ENCODE results near the gene SLC22A12.
A peak's percentile ranks its signal among the peaks of the same experiment; 100 is the strongest.

Gene SLC22A12

GRCh38 chr11:64590763-64591221, at the start of gene SLC22A12:
Gene SLC22A12 (plus strand): TSS chr11:64591220. CDS start chr11:64591557, 337 bp downstream.
- Histone ChIP-seq H3K36me3 (ENCODE audit: control insufficient read depth, insufficient read depth, low read length, severe bottlenecking) (no peaks in the 10 kb centered on the region), H3K9ac (ENCODE audit: low read length) (no peak within 1 kb of the TSS), H3K27me3 (replicated peaks; ENCODE audit: control insufficient read depth, insufficient read depth, low read length) (peaks cover 11% of the 10 kb centered on the region), H3K4me1 (ENCODE audit: control insufficient read depth, insufficient read depth, low read length) (peaks cover 5% of the 10 kb centered on the region), H3K9me3 (ENCODE audit: control insufficient read depth, low read length) (peaks cover 26% of the 10 kb centered on the region), H3K4me3 (ENCODE audit: low read length) (no peak within 1 kb of the TSS)
- no peak for DNase-seq (ENCODE audit: low read depth)

GRCh38 chr11:64542172-64543125, 48.6 kb upstream of the SLC22A12 start:
- Histone ChIP-seq H3K9ac (ENCODE audit: low read length) (no peak overlapping the region), H3K27me3 (replicated peaks; ENCODE audit: control insufficient read depth, insufficient read depth, low read length) (peaks cover 36% of the 10 kb centered on the region), H3K36me3 (ENCODE audit: control insufficient read depth, insufficient read depth, low read length, severe bottlenecking) (no peaks in the 10 kb centered on the region), H3K4me3 (ENCODE audit: low read length) (no peak overlapping the region), H3K9me3 (ENCODE audit: control insufficient read depth, low read length) (peaks cover 8% of the 10 kb centered on the region), H3K4me1 (ENCODE audit: control insufficient read depth, insufficient read depth, low read length) (no peaks in the 10 kb centered on the region)
- no peak for DNase-seq (ENCODE audit: low read depth)

GRCh38 chr11:64543818-64544217, 47.2 kb upstream of the SLC22A12 start:
- H3K9ac ChIP-seq (ENCODE audit: low read length): no peak overlapping the region
- no peaks in the 10 kb centered on the region for H3K4me1 ChIP-seq (ENCODE audit: control insufficient read depth, insufficient read depth, low read length)
- DNase-seq (ENCODE audit: low read depth): no peak
- no peaks in the 10 kb centered on the region for H3K36me3 ChIP-seq (ENCODE audit: control insufficient read depth, insufficient read depth, low read length, severe bottlenecking)
- H3K4me3 ChIP-seq (ENCODE audit: low read length): no peak overlapping the region
- peaks cover 29% of the 10 kb centered on the region for H3K27me3 ChIP-seq (replicated peaks; ENCODE audit: control insufficient read depth, insufficient read depth, low read length)
- peaks cover 8% of the 10 kb centered on the region for H3K9me3 ChIP-seq (ENCODE audit: control insufficient read depth, low read length)

- Histone ChIP-seq H3K36me3 (ENCODE audit: control insufficient read depth, insufficient read depth, low read length, severe bottlenecking) (no peaks in the 10 kb centered on the region), H3K27me3 (replicated peaks; ENCODE audit: control insufficient read depth, insufficient read depth, low read length) (peaks cover 25% of the 10 kb centered on the region), H3K4me3 (ENCODE audit: low read length) (no peak overlapping the region), H3K9me3 (ENCODE audit: control insufficient read depth, low read length) (peaks cover 8% of the 10 kb centered on the region), H3K9ac (ENCODE audit: low read length) (no peak overlapping the region), H3K4me1 (ENCODE audit: control insufficient read depth, insufficient read depth, low read length) (no peaks in the 10 kb centered on the region)
- no peak for DNase-seq (ENCODE audit: low read depth)
These were observed 46.3 kb upstream of the SLC22A12 start for GRCh38 chr11:64544616-64545296.

- no peak overlapping the region for H3K9ac ChIP-seq (ENCODE audit: low read length)
- H3K27me3 ChIP-seq (replicated peaks; ENCODE audit: control insufficient read depth, insufficient read depth, low read length): peaks cover 19% of the 10 kb centered on the region
- H3K36me3 ChIP-seq (ENCODE audit: control insufficient read depth, insufficient read depth, low read length, severe bottlenecking): no peaks in the 10 kb centered on the region
- peaks cover 8% of the 10 kb centered on the region for H3K9me3 ChIP-seq (ENCODE audit: control insufficient read depth, low read length)
- H3K4me1 ChIP-seq (ENCODE audit: control insufficient read depth, insufficient read depth, low read length): no peaks in the 10 kb centered on the region
- DNase-seq (ENCODE audit: low read depth): peak; percentile 11
- no peak overlapping the region for H3K4me3 ChIP-seq (ENCODE audit: low read length)
These were observed 45.4 kb upstream of the SLC22A12 start for GRCh38 chr11:64545619-64546018.

- Histone ChIP-seq H3K9ac (ENCODE audit: low read length) (no peak overlapping the region), H3K4me3 (ENCODE audit: low read length) (no peak overlapping the region), H3K9me3 (ENCODE audit: control insufficient read depth, low read length) (peaks cover 8% of the 10 kb centered on the region), H3K36me3 (ENCODE audit: control insufficient read depth, insufficient read depth, low read length, severe bottlenecking) (no peaks in the 10 kb centered on the region), H3K27me3 (replicated peaks; ENCODE audit: control insufficient read depth, insufficient read depth, low read length) (peaks cover 13% of the 10 kb centered on the region), H3K4me1 (ENCODE audit: control insufficient read depth, insufficient read depth, low read length) (no peaks in the 10 kb centered on the region)
- no peak for DNase-seq (ENCODE audit: low read depth)
These were observed 44.8 kb upstream of the SLC22A12 start for GRCh38 chr11:64546176-64546575.

GRCh38 chr11:64546600-64546999, 44.4 kb upstream of the SLC22A12 start:
- peaks cover 9% of the 10 kb centered on the region for H3K27me3 ChIP-seq (replicated peaks; ENCODE audit: control insufficient read depth, insufficient read depth, low read length)
- no peak overlapping the region for H3K9ac ChIP-seq (ENCODE audit: low read length)
- H3K36me3 ChIP-seq (ENCODE audit: control insufficient read depth, insufficient read depth, low read length, severe bottlenecking): no peaks in the 10 kb centered on the region
- DNase-seq (ENCODE audit: low read depth): no peak
- peaks cover 8% of the 10 kb centered on the region for H3K9me3 ChIP-seq (ENCODE audit: control insufficient read depth, low read length)
- H3K4me1 ChIP-seq (ENCODE audit: control insufficient read depth, insufficient read depth, low read length): no peaks in the 10 kb centered on the region
- no peak overlapping the region for H3K4me3 ChIP-seq (ENCODE audit: low read length)

GRCh38 chr11:64549969-64550368, 41.1 kb upstream of the SLC22A12 start:
- Histone ChIP-seq H3K4me3 (ENCODE audit: low read length) (no peak overlapping the region), H3K27me3 (replicated peaks; ENCODE audit: control insufficient read depth, insufficient read depth, low read length) (peaks cover 6% of the 10 kb centered on the region), H3K9ac (ENCODE audit: low read length) (no peak overlapping the region), H3K4me1 (ENCODE audit: control insufficient read depth, insufficient read depth, low read length) (peaks cover 15% of the 10 kb centered on the region), H3K9me3 (ENCODE audit: control insufficient read depth, low read length) (no peaks in the 10 kb centered on the region), H3K36me3 (ENCODE audit: control insufficient read depth, insufficient read depth, low read length, severe bottlenecking) (no peaks in the 10 kb centered on the region)
- no peak for DNase-seq (ENCODE audit: low read depth)

GRCh38 chr11:64553554-64554201, 37.3 kb upstream of the SLC22A12 start:
- peak; percentile 76 for DNase-seq (ENCODE audit: low read depth)

GRCh38 chr11:64556044-64556720, 34.8 kb upstream of the SLC22A12 start:
- no peak overlapping the region for H3K9ac ChIP-seq (ENCODE audit: low read length)
- H3K36me3 ChIP-seq (ENCODE audit: control insufficient read depth, insufficient read depth, low read length, severe bottlenecking): no peaks in the 10 kb centered on the region
- H3K4me1 ChIP-seq (ENCODE audit: control insufficient read depth, insufficient read depth, low read length): peaks cover 24% of the 10 kb centered on the region
- H3K27me3 ChIP-seq (replicated peaks; ENCODE audit: control insufficient read depth, insufficient read depth, low read length): peaks cover 20% of the 10 kb centered on the region
- no peaks in the 10 kb centered on the region for H3K9me3 ChIP-seq (ENCODE audit: control insufficient read depth, low read length)
- no peak overlapping the region for H3K4me3 ChIP-seq (ENCODE audit: low read length)
- no peak for DNase-seq (ENCODE audit: low read depth)

More at GRCh38 chr11:64553554-64554201, 37.3 kb upstream of the SLC22A12 start:
- Histone ChIP-seq H3K9me3 (ENCODE audit: control insufficient read depth, low read length) (no peaks in the 10 kb centered on the region), H3K9ac (ENCODE audit: low read length) (peak overlapping the region; percentile 79), H3K4me3 (ENCODE audit: low read length) (peak overlapping the region; percentile 30), H3K27me3 (replicated peaks; ENCODE audit: control insufficient read depth, insufficient read depth, low read length) (peaks cover 6% of the 10 kb centered on the region), H3K36me3 (ENCODE audit: control insufficient read depth, insufficient read depth, low read length, severe bottlenecking) (no peaks in the 10 kb centered on the region), H3K4me1 (ENCODE audit: control insufficient read depth, insufficient read depth, low read length) (peaks cover 24% of the 10 kb centered on the region)

Data from adipocyte (in vitro differentiated cells).